CD1c-positive myeloid dendritic cell (primary cell): ENCODE results near the gene L3MBTL4.
"Not testable (repeated sequence)": the region's sequence is repeated elsewhere in the genome, so short reads cannot be mapped to it uniquely, and the experiment has no call there.

Experiments
- DNase-seq: peaks from one replicate; pipeline ENCODE4 v3.0.0-alpha.2; 2016; ENCODE audit errors: extremely low spot score

L3MBTL4 gene

GRCh38 chr18:6414723-6415417 lies at the start of gene L3MBTL4:
L3MBTL4 (minus strand) TSS chr18:6414911; CDS start chr18:6311625, 103,286 bp downstream.
- peak; percentile 19 for DNase-seq

GRCh38 chr18:6452194-6452593 lies 37.5 kb upstream of the L3MBTL4 start:
- no peak for DNase-seq

- no peak for DNase-seq
Observed at GRCh38 chr18:6449213-6449612, 34.5 kb upstream of the L3MBTL4 start.

- no peak for DNase-seq
Observed at GRCh38 chr18:6444466-6445228, 29.9 kb upstream of the L3MBTL4 start.

- DNase-seq = no peak
Observed at GRCh38 chr18:6441200-6441599, 26.5 kb upstream of the L3MBTL4 start.

- DNase-seq = no peak
Observed at GRCh38 chr18:6437937-6438818, 23.5 kb upstream of the L3MBTL4 start.

- DNase-seq = no peak
Observed at GRCh38 chr18:6435731-6436130, 21.0 kb upstream of the L3MBTL4 start.

GRCh38 chr18:6434987-6435709 lies 20.4 kb upstream of the L3MBTL4 start:
- no peak for DNase-seq

- DNase-seq = no peak
Observed at GRCh38 chr18:6434481-6434880, 19.8 kb upstream of the L3MBTL4 start.

GRCh38 chr18:6431659-6432318 lies 17.1 kb upstream of the L3MBTL4 start:
- DNase-seq = no peak

- no peak for DNase-seq
Observed at GRCh38 chr18:6428851-6429395, 14.2 kb upstream of the L3MBTL4 start.

- DNase-seq = no peak
Observed at GRCh38 chr18:6427286-6427685, 12.6 kb upstream of the L3MBTL4 start.

- DNase-seq = no peak
Observed at GRCh38 chr18:6423289-6423688, 8.6 kb upstream of the L3MBTL4 start.

GRCh38 chr18:6414118-6414722 lies 491 bp downstream of the L3MBTL4 start:
- DNase-seq = peak; percentile 70

- peak; percentile 7 for DNase-seq
Observed at GRCh38 chr18:6413579-6414117, 1.1 kb downstream of the L3MBTL4 start.

GRCh38 chr18:6412933-6413472 lies 1.7 kb downstream of the L3MBTL4 start:
- no peak for DNase-seq

GRCh38 chr18:6411382-6411781 lies 3.3 kb downstream of the L3MBTL4 start:
- no peak for DNase-seq

GRCh38 chr18:6409933-6410332 lies 4.8 kb downstream of the L3MBTL4 start:
- no peak for DNase-seq

GRCh38 chr18:6408543-6408942 lies 6.2 kb downstream of the L3MBTL4 start:
- not testable (repeated sequence) for DNase-seq
